Gastroesophageal sphincter (tissue), 4 donors: ENCODE data around the gene CDK4. TPM values are rescaled to one million over a fixed set of nuclear protein-coding genes. Genes with fewer than 3 reads are reported as not detected.
"Not testable (repeated sequence)": the region's sequence is repeated elsewhere in the genome, so short reads cannot be mapped to it uniquely, and the experiment has no call there.

Source experiments
- ATAC-seq: fragments of 150-250 bp; one replicate; pipeline ENCODE4 v1.9.1; 2016; ENCODE audit warnings: mild to moderate bottlenecking, moderate library complexity
- H3K27ac ChIP-seq, 4 donors: fragments of 200-600 bp; sonication (generic) in 3 of 4; 1 replicate in 3 of 4; 2 replicates in 1 of 4; pipeline ENCODE4 v1.5.1; 2016 to 2019
- H3K27me3 ChIP-seq: fragments of 200-600 bp; sonication (generic); one replicate; pipeline ENCODE4 v1.5.1; 2019
- H3K36me3 ChIP-seq, 2 donors: fragments of 200-600 bp; sonication (generic); one replicate each; pipeline ENCODE4 v1.5.1; 2019; ENCODE audit warnings: control low read depth in 1 of 2
- H3K4me1 ChIP-seq, 3 donors: fragments of 200-600 bp; sonication (generic); 1 replicate in 2 of 3; 2 replicates in 1 of 3; pipeline ENCODE4 v1.5.1; 2016 to 2019; ENCODE audit warnings: control low read depth in 2 of 3
- H3K4me3 ChIP-seq, 2 donors: fragments of 200-600 bp; sonication (generic); one replicate each; pipeline ENCODE4 v1.5.1; 2019; ENCODE audit warnings: mild to moderate bottlenecking in 1 of 2, moderate library complexity in 1 of 2
- H3K9me3 ChIP-seq, 3 donors: fragments of 200-600 bp; sonication (generic); one replicate each; pipeline ENCODE4 v1.5.1; 2017 to 2019; ENCODE audit warnings: control low read depth in 2 of 3
- CTCF ChIP-seq, 4 experiments: fragments of 200-600 bp in 2 of 4; fragments of 450-650 bp in 2 of 4; sonication (generic) in 1 of 4; IDR thresholded peaks; one replicate each; pipeline ENCODE4 v1.5.1; 2017 to 2019; ENCODE audit warnings: antibody characterized with exemption in 4 of 4, mild to moderate bottlenecking in 2 of 4, moderate library complexity in 2 of 4
- EP300 ChIP-seq: sonication (generic); formaldehyde crosslinking; IDR thresholded peaks from one replicate; pipeline ENCODE4 v1.6.1; 2017; ENCODE audit warnings: antibody characterized with exemption, mild to moderate bottlenecking
- POLR2A ChIP-seq, 2 donors: fragments of 450-650 bp; IDR thresholded peaks; one replicate each; pipeline ENCODE4 v1.6.1; 2017; ENCODE audit warnings: antibody characterized with exemption in 2 of 2, mild to moderate bottlenecking in 2 of 2, moderate library complexity in 1 of 2
- POLR2AphosphoS5 ChIP-seq: sonication (generic); formaldehyde crosslinking; IDR thresholded peaks from one replicate; pipeline ENCODE4 v1.6.1; 2017; ENCODE audit warnings: antibody characterized with exemption
- WGBS, 2 donors: methylation state at CpG; one replicate each; pipeline ENCODE4 v1.1.5; 2018; ENCODE audit warnings: low coverage in 1 of 2; 5-methylcytosine and 5-hydroxymethylcytosine counted together
- total RNA-seq, 4 donors: library from RNA; depleted of rRNA; stranded (reverse); fragments of >200 nt; gene quantifications; one replicate each; pipeline ENCODE4 v1.1.0, GENCODE V29; 2016

Gene CDK4
- total RNA-seq, 4 donors from 2014 or later: 56.7 to 107 (median 101) TPM

- TF ChIP-seq EP300 (no peak), POLR2AphosphoS5 (no peak), CTCF (IDR thresholded peaks at IDR 0.05) (no peak), POLR2A (IDR thresholded peaks at IDR 0.05) (no peak)
- Histone ChIP-seq H3K9me3 (no peaks in the 10 kb centered on the region), H3K4me3 (no peak overlapping the region), H3K27ac (no peak overlapping the region), H3K4me1 (no peaks in the 10 kb centered on the region), H3K27me3 (no peaks in the 10 kb centered on the region), H3K36me3 (peaks cover 0 to 92% of the 10 kb centered on the region in 2 donors)
- no peak for ATAC-seq
- 92% methylated on average over 2 to 5 of the region's 12 CpGs for WGBS, 2 donors
Measured at GRCh38 chr12:57715786-57716185, 36.3 kb downstream of the CDK4 start.

- H3K27ac ChIP-seq, ATAC-seq, H3K4me1 ChIP-seq, H3K9me3 ChIP-seq, H3K4me3 ChIP-seq, H3K27me3 ChIP-seq: not testable (repeated sequence)
- 80 to 86% methylated on average over 3 to 6 of the region's 6 CpGs for WGBS, 2 donors
- peaks cover 0 to 86% of the 10 kb centered on the region in 2 donors for H3K36me3 ChIP-seq
Measured at GRCh38 chr12:57715036-57715748, 36.9 kb downstream of the CDK4 start.

GRCh38 chr12:57713209-57713608 is 38.9 kb downstream of the CDK4 start:
- no peak overlapping the region for H3K4me3 ChIP-seq
- no peaks in the 10 kb centered on the region for H3K9me3 ChIP-seq
- no peaks in the 10 kb centered on the region for H3K27me3 ChIP-seq
- no peak for TF ChIP-seq EP300
- no peak for TF ChIP-seq POLR2AphosphoS5
- no peak for TF ChIP-seq POLR2A (IDR thresholded peaks at IDR 0.05)
- no peak for TF ChIP-seq CTCF (IDR thresholded peaks at IDR 0.05)
- WGBS, 2 donors: 92% methylated on average over 4 of the region's 5 CpGs; no CpG with 5 or more reads in 1 of the 2 donors
- H3K36me3 ChIP-seq: peaks cover 0 to 68% of the 10 kb centered on the region in 2 donors
- no peaks in the 10 kb centered on the region for H3K4me1 ChIP-seq
- no peak overlapping the region for H3K27ac ChIP-seq
- no peak for ATAC-seq

GRCh38 chr12:57712701-57713100 is 39.4 kb downstream of the CDK4 start:
- Histone ChIP-seq H3K36me3 (peaks cover 0 to 68% of the 10 kb centered on the region in 2 donors), H3K4me3 (no peak overlapping the region), H3K4me1 (no peaks in the 10 kb centered on the region), H3K27ac (no peak overlapping the region), H3K9me3 (no peaks in the 10 kb centered on the region), H3K27me3 (no peaks in the 10 kb centered on the region)
- TF ChIP-seq EP300 (no peak), POLR2A (IDR thresholded peaks at IDR 0.05) (no peak), POLR2AphosphoS5 (no peak), CTCF (IDR thresholded peaks at IDR 0.05) (no peak)
- 60 to 90% methylated on average over 1 to 3 of the region's 3 CpGs for WGBS, 2 donors
- ATAC-seq: no peak

- Histone ChIP-seq H3K4me1 (no peaks in the 10 kb centered on the region), H3K27me3 (no peaks in the 10 kb centered on the region), H3K9me3 (peaks cover 0 to 6% (median 0%) of the 10 kb centered on the region in 3 donors), H3K36me3 (peaks cover 0 to 60% of the 10 kb centered on the region in 2 donors), H3K27ac (no peak overlapping the region), H3K4me3 (no peak overlapping the region)
- WGBS, 2 donors: 90% methylated on average over 2 of the region's 2 CpGs; no CpG with 5 or more reads in 1 of the 2 donors
- no peak for TF ChIP-seq POLR2AphosphoS5
- TF ChIP-seq POLR2A (IDR thresholded peaks at IDR 0.05): no peak
- TF ChIP-seq EP300: no peak
- TF ChIP-seq CTCF (IDR thresholded peaks at IDR 0.05): no peak
- no peak for ATAC-seq
Measured at GRCh38 chr12:57708296-57708695, 43.8 kb downstream of the CDK4 start.
